Dermis microvascular lymphatic vessel endothelial cell (primary cell): Measurements from ENCODE around the gene DENND6B. TPM values are rescaled to one million over a fixed set of nuclear protein-coding genes. Genes with fewer than 3 reads are reported as not detected.
"Not testable (repeated sequence)": the region's sequence is repeated elsewhere in the genome, so short reads cannot be mapped to it uniquely, and the experiment has no call there.

Source experiments
- DNase-seq, 2 donors: peaks; one replicate each; pipeline versions ENCODE4 v3.0.0 to v3.0.0-alpha.2; 2010; ENCODE audit warnings: low read depth in 2 of 2
- total RNA-seq: library from RNA; depleted of rRNA; stranded (reverse); fragments of >200 nt; gene quantifications from 2 replicates; pipeline ENCODE4 v1.2.1, GENCODE V29; 2014

Gene DENND6B, protein sequence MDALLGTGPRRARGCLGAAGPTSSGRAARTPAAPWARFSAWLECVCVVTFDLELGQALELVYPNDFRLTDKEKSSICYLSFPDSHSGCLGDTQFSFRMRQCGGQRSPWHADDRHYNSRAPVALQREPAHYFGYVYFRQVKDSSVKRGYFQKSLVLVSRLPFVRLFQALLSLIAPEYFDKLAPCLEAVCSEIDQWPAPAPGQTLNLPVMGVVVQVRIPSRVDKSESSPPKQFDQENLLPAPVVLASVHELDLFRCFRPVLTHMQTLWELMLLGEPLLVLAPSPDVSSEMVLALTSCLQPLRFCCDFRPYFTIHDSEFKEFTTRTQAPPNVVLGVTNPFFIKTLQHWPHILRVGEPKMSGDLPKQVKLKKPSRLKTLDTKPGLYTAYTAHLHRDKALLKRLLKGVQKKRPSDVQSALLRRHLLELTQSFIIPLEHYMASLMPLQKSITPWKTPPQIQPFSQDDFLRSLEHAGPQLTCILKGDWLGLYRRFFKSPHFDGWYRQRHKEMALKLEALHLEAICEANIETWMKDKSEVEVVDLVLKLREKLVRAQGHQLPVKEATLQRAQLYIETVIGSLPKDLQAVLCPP
- 0.64 and 1.9 TPM in 2 replicates for total RNA-seq

- peak in 1 of 2 donors; percentile 85 for DNase-seq
Measured at GRCh38 chr22:50326956-50327710, at the start of gene DENND6B. Gene DENND6B, minus strand, starts transcription at chr22:50327012. Its CDS starts 24 bp downstream, at chr22:50326988.

- no peak for DNase-seq
Measured at GRCh38 chr22:50376085-50376651, 49.4 kb upstream of the DENND6B start.

DNA sequence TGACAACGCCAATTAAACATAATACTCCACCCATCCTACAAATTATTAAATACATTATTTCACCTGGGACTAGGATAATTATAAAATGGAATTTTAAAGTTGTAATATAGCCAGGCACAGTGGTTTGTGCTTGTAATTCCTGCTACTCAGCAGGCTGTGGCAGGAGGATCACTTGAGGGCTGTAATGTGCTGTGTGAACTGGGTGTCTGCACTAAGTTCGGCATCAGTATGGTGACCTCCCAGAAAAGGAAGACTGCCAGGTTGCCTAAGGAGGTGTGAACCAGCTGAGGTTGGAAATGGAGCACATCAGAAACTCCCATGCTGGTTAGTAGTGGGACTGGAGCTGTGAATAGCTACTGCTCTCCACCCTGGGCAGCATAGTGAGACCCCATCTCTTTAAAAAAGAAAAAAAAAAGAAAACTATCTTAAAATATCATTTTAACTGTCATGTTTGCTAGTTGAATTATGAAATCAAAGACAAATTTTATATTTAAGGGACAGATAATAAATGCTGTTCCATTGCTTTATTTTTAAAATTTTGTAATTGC, 44.4 kb upstream of the DENND6B start:
- no peak for DNase-seq

GRCh38 chr22:50367778-50368500, 41.1 kb upstream of the DENND6B start:
- no peak for DNase-seq

- DNase-seq, result not testable (repeated sequence)
Measured at GRCh38 chr22:50363803-50364194, 37.0 kb upstream of the DENND6B start.

GRCh38 chr22:50363166-50363802, 36.5 kb upstream of the DENND6B start:
- no peak for DNase-seq

DNA sequence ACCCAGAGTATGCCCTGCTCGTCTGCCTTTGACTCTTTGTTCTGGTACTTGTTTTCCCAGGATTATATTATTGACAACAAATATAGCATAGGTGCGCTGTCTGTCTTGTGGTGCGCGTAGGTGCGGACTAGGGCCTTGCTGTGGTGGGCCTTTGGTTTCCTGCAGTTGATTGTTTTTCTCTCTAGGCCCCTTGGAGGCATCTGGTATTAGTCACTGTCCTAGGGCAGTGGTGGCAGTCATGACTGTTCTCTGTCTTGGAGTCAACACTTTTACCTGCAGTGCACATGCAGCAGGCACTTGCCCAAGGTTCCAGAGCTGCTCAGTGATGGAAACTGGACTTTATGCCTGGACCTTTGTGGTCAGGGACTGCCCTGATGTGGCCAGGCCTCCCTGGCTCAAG, 34.9 kb upstream of the DENND6B start:
- no peak for DNase-seq

DNA sequence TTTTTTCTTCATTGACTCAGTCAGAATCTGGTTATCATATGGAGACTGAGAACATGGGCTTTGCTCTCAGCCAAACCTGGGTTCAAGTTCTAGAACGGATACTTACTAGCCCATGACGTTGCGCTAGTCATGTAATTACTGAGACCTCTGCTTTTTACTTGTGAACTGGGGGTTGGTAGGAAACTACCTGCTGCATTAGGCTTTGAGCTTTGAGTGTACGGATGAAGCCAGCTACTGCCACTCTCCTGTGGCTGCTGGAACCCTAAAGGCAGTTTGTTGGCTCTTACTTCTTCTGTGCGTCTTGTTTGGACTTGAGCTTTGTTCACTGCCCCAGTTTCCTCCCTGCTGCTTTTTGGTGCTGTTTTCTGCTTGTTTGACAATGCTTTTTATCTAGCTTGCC, 34.4 kb upstream of the DENND6B start:
- no peak for DNase-seq

DNA sequence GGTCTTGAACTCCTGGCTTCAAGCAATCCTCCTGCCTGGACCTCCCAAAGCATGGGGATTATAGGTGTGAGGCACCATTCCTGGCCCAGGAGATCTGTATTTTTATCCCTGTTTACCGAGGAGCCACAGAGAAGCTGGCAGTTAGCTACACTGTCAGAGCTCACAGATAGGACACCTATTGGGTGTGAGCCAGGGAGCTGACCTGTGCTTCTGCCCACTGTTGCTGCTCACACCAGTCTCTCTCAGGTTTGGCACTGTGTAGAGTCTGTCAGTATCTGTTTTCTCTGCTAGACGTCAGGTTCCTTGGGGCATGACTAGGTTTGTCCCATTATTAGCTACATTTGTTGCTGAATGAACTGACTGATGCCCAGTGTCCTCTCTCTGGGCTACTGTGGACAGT, 33.8 kb upstream of the DENND6B start:
- DNase-seq, result no peak

- DNase-seq, result no peak
Measured at GRCh38 chr22:50357756-50358155, 30.9 kb upstream of the DENND6B start.

GRCh38 chr22:50357222-50357621, 30.4 kb upstream of the DENND6B start:
- no peak for DNase-seq

DNA sequence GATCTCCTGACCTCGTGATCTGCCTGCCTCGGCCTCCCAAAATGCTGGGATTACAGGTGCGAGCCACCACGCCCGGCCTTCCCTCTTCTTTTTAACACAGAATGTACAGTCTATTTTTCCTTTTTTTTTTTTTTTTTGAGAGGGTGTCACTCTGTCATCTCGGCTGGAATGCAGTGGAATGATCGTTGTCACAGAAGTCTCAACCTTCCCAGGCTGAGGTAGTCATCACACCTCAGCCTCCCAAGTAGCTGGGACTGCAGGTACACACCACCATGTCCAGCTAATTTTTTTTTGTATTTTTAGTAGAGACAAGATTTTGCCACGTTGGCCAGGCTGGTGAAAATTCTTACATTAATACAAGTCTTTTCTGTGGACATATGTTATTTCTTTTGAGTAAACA, 29.4 kb upstream of the DENND6B start:
- no peak for DNase-seq

- DNase-seq, result no peak
Measured at GRCh38 chr22:50348058-50348457, 21.2 kb upstream of the DENND6B start.

GRCh38 chr22:50347157-50347556, 20.3 kb upstream of the DENND6B start:
- no peak for DNase-seq

DNA sequence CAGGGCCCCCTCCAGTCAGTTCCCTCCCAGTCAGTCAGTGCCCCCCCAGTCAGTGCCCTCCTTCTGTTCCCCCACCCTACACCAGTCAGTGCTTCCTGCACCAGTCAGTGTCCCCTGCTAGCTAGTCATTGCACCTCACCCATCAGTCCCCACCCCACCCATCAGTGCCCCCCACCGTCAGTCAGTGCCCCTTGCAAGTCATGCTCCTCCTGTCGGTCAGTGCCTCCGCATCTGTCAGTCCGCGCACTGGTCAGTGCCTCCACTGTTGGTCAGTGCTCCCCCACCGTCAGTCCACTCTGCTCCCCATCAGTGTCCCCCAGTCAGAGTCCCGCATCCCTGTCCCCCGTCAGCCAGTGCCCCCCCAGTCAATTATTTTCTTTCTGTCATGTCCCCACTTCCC, 19.7 kb upstream of the DENND6B start:
- no peak for DNase-seq

DNA sequence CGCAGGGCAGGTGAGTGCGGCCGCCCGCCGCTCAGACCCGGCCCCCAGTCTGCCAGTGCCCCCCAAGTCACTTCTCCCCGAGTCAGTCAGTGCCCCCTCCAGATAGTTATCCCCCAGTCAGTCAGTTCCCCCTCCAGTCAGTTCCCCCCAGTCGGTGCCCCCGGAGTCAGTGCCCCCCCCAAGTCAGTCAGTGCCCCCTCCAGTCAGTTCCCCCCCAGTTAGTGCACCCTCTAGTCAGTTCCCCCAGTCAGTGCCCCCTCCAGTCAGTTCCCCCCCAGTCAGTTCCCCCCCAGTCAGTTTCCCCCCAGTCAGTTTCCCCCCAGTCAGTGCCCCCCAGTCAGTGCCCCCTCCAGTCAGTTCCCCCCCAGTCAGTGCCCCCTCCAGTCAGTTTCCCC, 16.7 kb upstream of the DENND6B start:
- DNase-seq, result no peak

GRCh38 chr22:50342651-50343540, 16.1 kb upstream of the DENND6B start, which contains the start of gene PPP6R2:
Gene PPP6R2, plus strand, starts transcription at chr22:50343327. Its CDS starts 50,582 bp downstream, at chr22:50393909.
- peak in 1 of 2 donors; percentile 69 for DNase-seq

DNA sequence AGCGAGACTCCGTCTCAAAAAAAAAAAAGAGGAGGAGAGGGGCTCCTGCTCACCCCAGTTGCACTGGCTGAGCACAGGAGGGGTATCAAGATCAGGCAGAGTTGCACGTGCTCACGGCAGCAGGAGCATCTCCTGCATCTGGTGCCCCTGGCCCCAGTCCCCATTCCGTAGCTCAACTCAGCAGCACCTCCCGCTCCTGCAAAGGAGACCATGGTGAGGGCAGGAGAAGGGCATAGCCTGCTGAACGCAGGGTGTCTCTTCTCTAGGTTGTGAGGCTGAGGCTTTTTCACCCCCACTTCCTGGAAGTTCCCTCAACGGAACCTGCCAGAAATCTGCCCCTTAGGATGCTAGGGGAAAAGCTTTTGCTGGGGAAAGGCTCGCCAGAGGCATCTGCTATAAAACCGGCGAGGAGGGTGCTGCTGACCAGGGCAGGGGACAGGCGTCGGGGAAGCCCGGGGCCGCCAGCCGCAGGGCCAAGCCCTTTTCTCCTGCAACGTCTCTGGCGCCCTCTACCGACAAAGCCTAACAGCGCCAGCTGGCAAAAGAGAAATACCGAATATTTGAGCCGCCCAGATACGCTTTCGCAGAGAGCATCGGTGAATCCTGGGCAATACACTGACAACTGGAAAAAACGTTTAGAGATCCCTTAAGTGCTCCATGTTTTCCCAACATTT, 15.3 kb upstream of the DENND6B start:
- DNase-seq, result peak; percentile 71 to 84
